ENCODE results near the gene SULT2B1.

DNA sequence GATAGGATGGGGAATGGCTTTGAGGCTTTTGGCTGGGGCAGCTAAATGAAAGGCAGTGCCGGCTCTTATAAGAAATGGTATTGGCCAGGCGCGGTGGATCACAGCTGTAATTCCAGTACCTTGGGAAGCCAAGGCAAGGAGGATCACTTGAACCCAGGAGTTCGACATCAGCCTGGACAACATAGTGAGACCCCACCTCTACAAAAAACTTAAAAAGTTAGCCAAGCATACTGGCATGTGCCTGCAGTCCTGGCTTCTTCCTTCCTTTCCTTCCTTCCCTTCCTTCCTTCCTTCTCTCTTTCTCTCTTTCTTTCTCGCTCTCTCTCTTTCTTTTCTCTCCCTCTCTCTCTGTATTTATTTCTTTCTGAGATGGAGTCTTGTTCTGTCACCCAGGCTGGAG lies 90.9 kb downstream of the SULT2B1 start:
- TF ChIP-seq, protein P1, sequence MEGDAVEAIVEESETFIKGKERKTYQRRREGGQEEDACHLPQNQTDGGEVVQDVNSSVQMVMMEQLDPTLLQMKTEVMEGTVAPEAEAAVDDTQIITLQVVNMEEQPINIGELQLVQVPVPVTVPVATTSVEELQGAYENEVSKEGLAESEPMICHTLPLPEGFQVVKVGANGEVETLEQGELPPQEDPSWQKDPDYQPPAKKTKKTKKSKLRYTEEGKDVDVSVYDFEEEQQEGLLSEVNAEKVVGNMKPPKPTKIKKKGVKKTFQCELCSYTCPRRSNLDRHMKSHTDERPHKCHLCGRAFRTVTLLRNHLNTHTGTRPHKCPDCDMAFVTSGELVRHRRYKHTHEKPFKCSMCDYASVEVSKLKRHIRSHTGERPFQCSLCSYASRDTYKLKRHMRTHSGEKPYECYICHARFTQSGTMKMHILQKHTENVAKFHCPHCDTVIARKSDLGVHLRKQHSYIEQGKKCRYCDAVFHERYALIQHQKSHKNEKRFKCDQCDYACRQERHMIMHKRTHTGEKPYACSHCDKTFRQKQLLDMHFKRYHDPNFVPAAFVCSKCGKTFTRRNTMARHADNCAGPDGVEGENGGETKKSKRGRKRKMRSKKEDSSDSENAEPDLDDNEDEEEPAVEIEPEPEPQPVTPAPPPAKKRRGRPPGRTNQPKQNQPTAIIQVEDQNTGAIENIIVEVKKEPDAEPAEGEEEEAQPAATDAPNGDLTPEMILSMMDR (conservative IDR thresholded peaks at IDR 0.05; ENCODE audit: low read length) = no peak
- no peak for TF ChIP-seq EZH2phosphoT487 (IDR thresholded peaks at IDR 0.05; ENCODE audit: borderline replicate concordance, low read depth, low read length)
